GM12891 (cell line): ENCODE results near the gene CCNA2.

Experiments used
- DNase-seq: peaks from one replicate; pipeline ENCODE4 v3.0.0; 2011; ENCODE audit warnings: low spot score; ENCODE audit not compliant: insufficient read length
- FAIRE-seq: peaks from 2 replicates; lab custom pipeline; 2011; peaks lifted over from hg19 to GRCh38; lab: Jason Lieb, UNC
- PAX5 ChIP-seq: IDR thresholded peaks from 2 replicates; pipeline ENCODE4 v1.6.1; 2011; ENCODE audit warnings: low read length, moderate library complexity, mild to moderate bottlenecking; ENCODE audit not compliant: insufficient read depth, severe bottlenecking
- POLR2A ChIP-seq: IDR thresholded peaks from 2 replicates; pipeline ENCODE4 v1.6.1; 2011; ENCODE audit warnings: low read depth, low read length, control low read depth
- POLR2AphosphoS5 ChIP-seq: IDR thresholded peaks from 2 replicates; pipeline ENCODE4 v1.6.1; 2011; ENCODE audit warnings: low read depth, low read length, control low read depth
- POU2F2 ChIP-seq: IDR thresholded peaks from 2 replicates; pipeline ENCODE4 v1.6.1; 2011; ENCODE audit warnings: low read depth, mild to moderate bottlenecking, control low read depth, low read length, moderate library complexity
- SPI1 ChIP-seq: IDR thresholded peaks from 2 replicates; pipeline ENCODE4 v1.6.1; 2011; ENCODE audit warnings: low read depth, low read length, control low read depth
- TAF1 ChIP-seq: IDR thresholded peaks from 2 replicates; pipeline ENCODE4 v1.6.1; 2011; ENCODE audit warnings: low read depth, low read length, control low read depth

CCNA2 gene

DNA sequence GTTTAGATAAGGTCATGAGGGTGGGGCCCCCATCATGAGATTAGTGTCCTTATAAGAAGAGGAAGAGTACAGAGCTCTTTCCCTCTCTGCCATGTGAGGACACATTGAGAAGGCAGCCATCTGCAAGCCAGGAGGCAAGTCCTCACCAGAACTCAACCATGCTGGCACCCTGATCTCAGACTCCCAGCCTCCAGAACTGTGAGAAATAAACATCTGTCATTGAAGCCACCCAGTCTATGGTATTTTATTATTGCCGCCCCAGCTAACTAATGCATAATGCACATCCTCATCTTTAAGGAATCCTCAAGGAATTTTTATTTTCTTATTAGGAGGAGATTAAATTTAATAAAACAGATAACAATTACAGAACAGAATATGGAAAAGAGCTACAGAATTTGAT lies 39.3 kb downstream of the CCNA2 start:
- no peak for DNase-seq
- TF ChIP-seq TAF1 = no peak
- TF ChIP-seq SPI1 = no peak
- TF ChIP-seq POU2F2 = no peak
- TF ChIP-seq POLR2A = no peak
- TF ChIP-seq POLR2AphosphoS5 = no peak
- FAIRE-seq = no peak

- TF ChIP-seq POU2F2 = no peak
- no peak for TF ChIP-seq POLR2AphosphoS5
- FAIRE-seq = no peak
- no peak for DNase-seq
These were observed 40.5 kb downstream of the CCNA2 start for GRCh38 chr4:121783210-121783609.

- TF ChIP-seq POU2F2 (no peak), SPI1 (no peak), TAF1 (no peak), PAX5 (no peak), POLR2A (no peak), POLR2AphosphoS5 (no peak)
- no peak for FAIRE-seq
- no peak for DNase-seq
These were observed 44.6 kb downstream of the CCNA2 start for GRCh38 chr4:121778991-121779628.

DNA sequence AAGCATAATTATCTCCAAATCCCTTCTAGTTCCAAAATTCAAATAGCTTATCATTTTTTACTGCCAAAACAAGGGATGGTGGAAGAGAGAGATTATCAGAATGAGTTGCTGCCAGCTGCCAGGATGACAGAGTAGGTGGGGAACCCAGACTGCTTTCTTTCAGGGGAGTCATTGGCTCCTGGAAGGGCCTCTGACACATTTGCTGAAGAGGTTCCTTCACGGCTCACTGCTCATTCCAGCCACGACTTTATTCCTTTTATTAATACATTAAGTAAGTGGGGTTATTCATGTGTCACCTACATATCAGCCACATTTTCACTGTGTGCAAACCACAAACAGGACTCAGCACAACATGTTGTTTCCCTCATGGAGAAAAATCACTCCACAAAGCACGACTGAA lies 46.1 kb downstream of the CCNA2 start:
- DNase-seq (no peak), FAIRE-seq (no peak)
- TF ChIP-seq SPI1 = no peak
- TF ChIP-seq TAF1 = no peak
- TF ChIP-seq POLR2AphosphoS5 = no peak
- TF ChIP-seq PAX5 = no peak
- no peak for TF ChIP-seq POU2F2
- TF ChIP-seq POLR2A = no peak

- FAIRE-seq (no peak), DNase-seq (no peak)
- TF ChIP-seq POLR2A (no peak), TAF1 (no peak), POLR2AphosphoS5 (no peak), PAX5 (no peak), POU2F2 (no peak), SPI1 (no peak)
These were observed 46.9 kb downstream of the CCNA2 start for GRCh38 chr4:121776610-121777401.

DNA sequence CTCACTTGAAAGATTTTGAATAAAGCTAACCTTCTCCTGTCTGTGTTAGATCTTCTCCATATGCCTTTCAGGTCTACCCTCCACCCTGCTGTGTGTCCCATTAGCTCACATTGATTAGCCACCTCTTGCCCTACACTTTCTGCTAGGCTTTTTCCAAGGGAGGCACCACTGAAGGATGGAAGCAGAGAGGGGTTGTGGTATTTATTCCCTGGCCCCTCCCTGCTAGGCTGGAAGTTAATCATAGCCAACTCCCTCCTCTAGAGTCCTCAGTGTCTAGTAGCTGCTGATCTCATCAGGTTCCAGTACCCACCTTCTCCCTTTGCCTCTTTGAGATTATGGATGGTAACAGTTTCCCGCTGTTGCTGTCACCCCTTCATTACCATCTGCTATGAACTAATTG lies 49.8 kb downstream of the CCNA2 start:
- TF ChIP-seq POU2F2 = no peak
- no peak for TF ChIP-seq PAX5
- TF ChIP-seq POLR2AphosphoS5 = no peak
- TF ChIP-seq POLR2A = no peak
- no peak for TF ChIP-seq TAF1
- FAIRE-seq = no peak

GRCh38 chr4:121771869-121772268 lies 51.8 kb downstream of the CCNA2 start:
- DNase-seq (no peak), FAIRE-seq (no peak)
- TF ChIP-seq SPI1 (no peak), TAF1 (no peak), POLR2AphosphoS5 (no peak), POLR2A (no peak), PAX5 (no peak), POU2F2 (no peak)

More for the DNA sequence above, 49.8 kb downstream of the CCNA2 start:
- no peak for DNase-seq

DNA sequence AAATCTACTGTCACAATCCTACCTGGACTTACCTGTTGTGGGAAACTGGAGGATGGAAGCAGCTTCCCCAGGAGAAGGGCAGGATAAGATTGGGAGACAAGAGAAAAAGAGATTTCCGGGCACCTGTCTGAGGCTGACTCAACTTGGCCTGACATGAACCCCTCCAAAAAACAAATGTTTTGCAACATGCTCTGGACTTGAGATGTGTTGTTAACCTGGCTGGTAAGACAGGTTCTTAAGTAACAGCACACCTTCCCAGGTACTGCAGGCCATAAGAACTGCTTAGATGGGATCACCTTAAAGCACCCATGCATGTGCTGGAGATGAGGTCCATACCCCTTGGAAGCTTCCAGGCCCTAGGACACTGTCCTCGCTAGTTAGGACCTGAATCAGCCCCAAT lies 54.3 kb downstream of the CCNA2 start:
- DNase-seq (no peak), FAIRE-seq (no peak)
- no peak for TF ChIP-seq SPI1
- no peak for TF ChIP-seq TAF1
- no peak for TF ChIP-seq POLR2A
- TF ChIP-seq POU2F2 = no peak
- TF ChIP-seq PAX5 = no peak
- no peak for TF ChIP-seq POLR2AphosphoS5

DNA sequence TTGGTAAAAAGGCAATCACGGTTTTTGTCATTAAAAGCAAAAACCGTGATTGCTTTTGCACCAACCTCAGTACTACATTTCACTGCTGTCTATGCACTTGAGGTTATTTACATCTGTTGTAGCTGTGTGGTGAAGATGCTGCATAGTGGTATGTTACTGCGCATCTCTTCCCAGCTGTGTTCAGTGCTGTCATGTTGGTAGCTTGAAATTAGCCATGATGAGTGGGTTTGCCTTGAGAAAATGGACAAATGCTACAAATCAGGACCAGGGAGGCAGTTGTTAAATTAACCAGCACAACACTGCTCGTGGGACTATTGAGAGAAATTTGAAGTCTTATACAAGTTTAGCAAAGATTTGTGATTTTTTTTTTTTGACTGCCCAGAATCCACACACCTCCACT lies 56.5 kb downstream of the CCNA2 start:
- FAIRE-seq (no peak), DNase-seq (no peak)
- no peak for TF ChIP-seq TAF1
- TF ChIP-seq POLR2AphosphoS5 = no peak
- no peak for TF ChIP-seq POU2F2
- TF ChIP-seq PAX5 = no peak
- TF ChIP-seq POLR2A = no peak
- no peak for TF ChIP-seq SPI1
